Choroid plexus epithelial cell (primary cell): ENCODE measurements around the gene NTM.

ENCODE experiments used
- DNase-seq: peaks from one replicate; pipeline ENCODE4 v3.0.0-alpha.2; 2010; ENCODE audit warnings: low read depth
- H3K4me3 ChIP-seq: 2 replicates; pipeline ENCODE4 v1.5.1; 2011; ENCODE audit warnings: low read depth, mild to moderate bottlenecking, control low read depth, low read length, moderate library complexity
- TF ChIP-seq, protein P1 (sequence below): conservative IDR thresholded peaks from 2 replicates; pipeline ENCODE4 v1.5.1; 2011; ENCODE audit warnings: low read depth, mild to moderate bottlenecking, control low read depth, inconsistent platforms, low read length, moderate library complexity

NTM gene

DNA sequence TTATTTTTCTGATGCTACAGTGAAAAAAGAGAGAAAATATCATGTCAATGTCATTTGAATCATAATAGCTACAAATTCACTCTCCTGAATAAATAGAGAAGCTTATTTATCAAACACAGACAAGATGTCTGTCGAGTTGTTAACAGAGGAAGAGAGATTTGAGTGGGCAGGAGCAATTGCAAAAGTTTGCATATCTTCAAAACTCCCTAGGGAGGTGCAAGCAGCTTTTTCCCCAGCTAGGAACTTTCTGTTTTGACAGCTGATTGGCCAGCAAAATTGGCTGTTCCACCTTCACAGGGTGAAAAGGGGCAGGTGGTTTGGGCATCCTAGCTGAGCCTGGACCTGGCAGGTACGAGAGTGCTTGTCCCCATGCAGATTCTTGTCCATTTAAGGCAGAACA, 98.2 kb downstream of the NTM start:
- H3K4me3 ChIP-seq = no peak overlapping the region
- DNase-seq = peak; percentile 2
- TF ChIP-seq, protein P1, sequence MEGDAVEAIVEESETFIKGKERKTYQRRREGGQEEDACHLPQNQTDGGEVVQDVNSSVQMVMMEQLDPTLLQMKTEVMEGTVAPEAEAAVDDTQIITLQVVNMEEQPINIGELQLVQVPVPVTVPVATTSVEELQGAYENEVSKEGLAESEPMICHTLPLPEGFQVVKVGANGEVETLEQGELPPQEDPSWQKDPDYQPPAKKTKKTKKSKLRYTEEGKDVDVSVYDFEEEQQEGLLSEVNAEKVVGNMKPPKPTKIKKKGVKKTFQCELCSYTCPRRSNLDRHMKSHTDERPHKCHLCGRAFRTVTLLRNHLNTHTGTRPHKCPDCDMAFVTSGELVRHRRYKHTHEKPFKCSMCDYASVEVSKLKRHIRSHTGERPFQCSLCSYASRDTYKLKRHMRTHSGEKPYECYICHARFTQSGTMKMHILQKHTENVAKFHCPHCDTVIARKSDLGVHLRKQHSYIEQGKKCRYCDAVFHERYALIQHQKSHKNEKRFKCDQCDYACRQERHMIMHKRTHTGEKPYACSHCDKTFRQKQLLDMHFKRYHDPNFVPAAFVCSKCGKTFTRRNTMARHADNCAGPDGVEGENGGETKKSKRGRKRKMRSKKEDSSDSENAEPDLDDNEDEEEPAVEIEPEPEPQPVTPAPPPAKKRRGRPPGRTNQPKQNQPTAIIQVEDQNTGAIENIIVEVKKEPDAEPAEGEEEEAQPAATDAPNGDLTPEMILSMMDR = no peak

DNA sequence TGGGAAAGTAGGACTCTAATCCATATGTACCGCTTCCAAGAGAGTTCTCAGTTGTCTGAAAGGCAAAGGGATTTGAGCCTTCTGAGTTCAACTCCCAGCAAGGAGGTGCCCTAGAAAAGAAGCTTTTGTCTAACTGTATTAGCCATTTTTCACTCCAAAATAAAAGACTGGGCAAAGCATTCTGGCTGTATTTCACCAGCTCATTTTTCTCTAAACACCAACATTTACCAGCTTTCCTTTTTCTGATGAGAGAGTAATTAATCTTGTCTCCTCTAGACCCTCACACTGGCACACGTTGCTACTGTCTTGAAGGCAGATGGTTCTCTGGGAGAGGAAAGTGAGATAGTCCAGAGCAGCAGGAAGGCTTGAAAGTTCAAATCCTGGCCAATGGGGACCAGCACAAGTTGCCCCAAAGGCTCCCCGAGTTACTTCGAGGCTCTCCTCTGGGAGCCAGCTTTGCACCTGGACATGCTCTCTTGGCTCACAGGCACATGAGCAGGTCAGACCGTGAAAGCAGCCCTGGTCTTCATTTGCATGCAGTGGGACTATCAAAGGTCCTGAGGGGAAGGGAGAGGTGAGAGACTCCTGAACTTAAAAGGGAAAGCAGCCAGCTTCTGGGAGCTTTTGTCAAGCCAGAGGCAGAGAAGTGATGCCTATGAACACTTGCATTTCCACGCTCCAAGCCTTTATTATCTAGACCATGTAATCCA, 100.0 kb downstream of the NTM start:
- TF ChIP-seq, protein P1 = no peak
- DNase-seq = no peak
- no peak overlapping the region for H3K4me3 ChIP-seq

DNA sequence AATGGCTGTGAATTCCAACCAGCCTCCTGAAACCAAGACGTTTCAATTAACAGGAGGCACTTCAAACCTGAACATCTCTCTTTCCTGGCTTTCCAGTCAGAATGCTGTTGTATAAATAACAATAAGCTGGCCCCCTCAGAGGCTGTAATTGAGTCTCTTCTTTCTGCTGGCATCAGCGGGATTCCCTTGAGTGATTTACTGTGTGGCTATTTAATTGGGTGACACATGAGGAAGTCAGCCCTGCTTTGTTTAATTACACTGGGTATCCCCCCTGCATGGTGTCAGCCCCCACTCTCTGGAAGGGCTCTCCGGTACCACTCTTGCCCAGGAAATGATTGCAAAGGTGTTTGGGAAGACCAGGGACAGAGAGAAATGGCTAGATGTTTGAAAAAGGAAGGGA, 101.6 kb downstream of the NTM start:
- no peak for DNase-seq
- no peak overlapping the region for H3K4me3 ChIP-seq
- TF ChIP-seq, protein P1 = no peak

DNA sequence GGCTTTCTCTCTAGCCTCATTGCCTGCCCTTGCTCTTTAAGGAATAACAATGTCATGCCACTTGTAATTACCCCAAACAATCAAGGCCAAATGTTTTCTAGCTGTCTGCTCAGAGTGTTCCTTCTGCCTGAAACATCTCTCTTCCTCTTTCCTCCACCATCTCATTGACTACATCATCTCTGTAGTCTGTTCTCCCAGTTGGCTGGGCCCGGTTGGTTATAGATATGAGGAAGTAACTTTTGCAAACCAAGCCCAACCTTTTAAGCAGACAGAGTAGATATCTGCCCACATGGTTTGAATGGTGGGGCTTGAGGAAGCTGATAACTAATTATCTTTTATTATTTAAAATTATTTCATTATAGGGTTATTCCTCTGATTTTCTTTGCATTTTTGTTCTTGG, 104.5 kb downstream of the NTM start:
- no peak overlapping the region for H3K4me3 ChIP-seq
- TF ChIP-seq, protein P1 = no peak
- no peak for DNase-seq

DNA sequence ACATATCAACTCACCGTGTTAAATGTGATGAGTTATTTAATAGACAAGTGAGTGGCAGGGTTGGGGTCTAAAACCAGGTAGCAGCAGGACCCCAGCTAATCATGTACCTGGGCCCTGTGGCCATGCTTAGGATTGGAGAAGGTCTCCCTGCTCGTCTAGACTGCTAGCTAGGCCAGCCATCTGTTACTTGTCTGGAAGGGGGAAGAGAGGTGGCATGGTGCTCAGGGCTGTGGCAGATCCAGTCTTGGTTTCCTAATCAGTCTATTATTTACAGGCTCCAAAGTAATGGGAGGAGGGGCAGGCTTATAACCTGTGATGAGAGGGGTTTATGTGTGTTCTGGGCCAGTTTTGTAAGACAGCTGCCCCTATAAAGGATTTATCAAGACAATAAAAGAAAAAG, 105.9 kb downstream of the NTM start:
- DNase-seq = no peak
- TF ChIP-seq, protein P1 = no peak
- H3K4me3 ChIP-seq = no peak overlapping the region

DNA sequence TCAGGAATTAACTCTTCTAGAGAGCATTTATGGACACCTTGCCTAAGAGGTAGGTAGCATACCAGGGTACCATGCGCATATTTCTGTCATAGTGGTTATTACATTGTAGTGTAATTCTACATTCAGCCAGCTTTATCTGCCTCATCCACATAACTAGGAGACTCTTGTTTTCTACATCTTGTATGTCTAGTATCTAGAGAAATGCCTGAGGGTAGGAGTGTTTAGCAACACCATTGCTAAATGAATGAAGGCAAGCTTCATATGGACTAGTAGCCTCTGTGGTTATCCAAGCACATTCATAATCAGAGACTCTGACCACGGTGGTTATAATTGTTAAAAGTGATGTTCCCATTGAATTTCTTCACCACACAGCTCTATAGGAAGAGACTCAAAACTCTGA, 107.9 kb downstream of the NTM start:
- no peak for DNase-seq
- TF ChIP-seq, protein P1 = no peak
- H3K4me3 ChIP-seq = no peak overlapping the region

DNA sequence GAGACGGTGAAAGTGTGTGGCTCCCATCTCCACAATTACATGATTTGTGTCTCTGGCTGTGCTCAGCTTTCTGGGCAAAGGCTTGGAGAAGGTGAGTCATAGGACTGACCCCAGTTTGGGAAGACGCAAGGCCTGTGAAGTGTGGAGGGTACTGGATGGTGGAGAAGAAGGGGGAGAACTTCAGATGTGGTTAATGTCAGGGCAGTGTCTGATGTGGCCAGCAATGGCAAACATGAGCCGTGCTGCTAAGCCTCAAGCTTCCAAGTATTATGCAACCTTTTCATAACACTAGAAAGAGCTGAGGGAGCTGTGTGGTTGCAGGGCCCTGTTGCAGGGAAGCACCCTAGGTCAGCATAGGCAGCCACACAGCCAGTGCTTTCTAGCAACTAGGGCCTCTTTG, 110.9 kb downstream of the NTM start:
- H3K4me3 ChIP-seq = no peak overlapping the region
- TF ChIP-seq, protein P1 = no peak
- no peak for DNase-seq
